ENCODE results near the gene THRB. TPM values are rescaled to one million over a fixed set of nuclear protein-coding genes. Genes with fewer than 3 reads are reported as not detected.
"Not testable (repeated sequence)": the region's sequence is repeated elsewhere in the genome, so short reads cannot be mapped to it uniquely, and the experiment has no call there.

The THRB gene
- total RNA-seq, 6 donors from 2014 or later: 5.5 to 15.2 (median 12.0) TPM

- no peaks in the 10 kb centered on the region for H3K4me1 ChIP-seq
- WGBS, 2 donors: 65 to 75% methylated on average over 2 of the region's 2 CpGs
- H3K27me3 ChIP-seq: no peaks in the 10 kb centered on the region
- no peak overlapping the region for H3K27ac ChIP-seq
- DNase-seq (no peak), ATAC-seq (ENCODE audit: low FRiP score in 2 of 2) (no peak)
- TF ChIP-seq POLR2A (IDR thresholded peaks at IDR 0.05) (no peak), POLR2AphosphoS5 (IDR thresholded peaks at IDR 0.05) (no peak), EP300 (IDR thresholded peaks at IDR 0.05) (no peak), CTCF (IDR thresholded peaks at IDR 0.05) (no peak)
- no peak overlapping the region for H3K4me3 ChIP-seq
- no peaks in the 10 kb centered on the region for H3K36me3 ChIP-seq
- no peaks in the 10 kb centered on the region for H3K9me3 ChIP-seq
Measured at GRCh38 chr3:24400015-24400414, 94.6 kb downstream of the THRB start.

- H3K9me3 ChIP-seq: no peaks in the 10 kb centered on the region
- ATAC-seq (ENCODE audit: low FRiP score in 2 of 2) (no peak), DNase-seq (no peak)
- H3K36me3 ChIP-seq: no peaks in the 10 kb centered on the region
- no peaks in the 10 kb centered on the region for H3K27me3 ChIP-seq
- TF ChIP-seq POLR2AphosphoS5 (IDR thresholded peaks at IDR 0.05): no peak
- 89 to 92% methylated on average over 3 of the region's 3 CpGs for WGBS, 2 donors
- H3K27ac ChIP-seq: no peak overlapping the region
- no peaks in the 10 kb centered on the region for H3K4me1 ChIP-seq
- H3K4me3 ChIP-seq: no peak overlapping the region
Measured at GRCh38 chr3:24399614-24400013, 95.0 kb downstream of the THRB start.

- not testable (repeated sequence) for H3K27me3 ChIP-seq; H3K4me3 ChIP-seq; ATAC-seq (ENCODE audit: low FRiP score in 2 of 2); H3K27ac ChIP-seq; H3K9me3 ChIP-seq; H3K36me3 ChIP-seq; H3K4me1 ChIP-seq; DNase-seq
- 76 to 92% methylated on average over 4 of the region's 5 CpGs for WGBS, 2 donors
Measured at GRCh38 chr3:24398712-24399111, 95.9 kb downstream of the THRB start.

GRCh38 chr3:24396338-24396737, 98.3 kb downstream of the THRB start:
- no peaks in the 10 kb centered on the region for H3K36me3 ChIP-seq
- H3K27me3 ChIP-seq: no peaks in the 10 kb centered on the region
- TF ChIP-seq CTCF (IDR thresholded peaks at IDR 0.05) (no peak), EP300 (IDR thresholded peaks at IDR 0.05) (no peak), POLR2AphosphoS5 (IDR thresholded peaks at IDR 0.05) (no peak), POLR2A (IDR thresholded peaks at IDR 0.05) (no peak)
- no peak overlapping the region for H3K4me3 ChIP-seq
- DNase-seq (no peak), ATAC-seq (ENCODE audit: low FRiP score in 2 of 2) (no peak)
- H3K27ac ChIP-seq: no peak overlapping the region
- no peaks in the 10 kb centered on the region for H3K4me1 ChIP-seq
- no peaks in the 10 kb centered on the region for H3K9me3 ChIP-seq
- WGBS, 2 donors: 73 to 74% methylated on average over 4 of the region's 4 CpGs

- H3K27me3 ChIP-seq: no peaks in the 10 kb centered on the region
- no peaks in the 10 kb centered on the region for H3K9me3 ChIP-seq
- H3K27ac ChIP-seq: no peak overlapping the region
- ATAC-seq (ENCODE audit: low FRiP score in 2 of 2): no peak
- TF ChIP-seq EP300 (IDR thresholded peaks at IDR 0.05) (no peak), POLR2A (IDR thresholded peaks at IDR 0.05) (no peak), POLR2AphosphoS5 (IDR thresholded peaks at IDR 0.05) (no peak), CTCF (IDR thresholded peaks at IDR 0.05) (no peak)
- no peak for DNase-seq
- H3K4me1 ChIP-seq: peaks cover 0 to 3% (median 0%) of the 10 kb centered on the region in 4 donors
- WGBS, 2 donors: 86 to 88% methylated on average over 2 of the region's 2 CpGs
- H3K36me3 ChIP-seq: no peaks in the 10 kb centered on the region
- no peak overlapping the region for H3K4me3 ChIP-seq
Measured at GRCh38 chr3:24394754-24395153, 99.9 kb downstream of the THRB start.

GRCh38 chr3:24393316-24393715, 101.3 kb downstream of the THRB start:
- H3K27ac ChIP-seq: no peak overlapping the region

More at GRCh38 chr3:24393316-24393715, 101.3 kb downstream of the THRB start:
- Histone ChIP-seq H3K4me3 (no peak overlapping the region), H3K4me1 (peaks cover 0 to 6% (median 3%) of the 10 kb centered on the region in 4 donors), H3K9me3 (no peaks in the 10 kb centered on the region), H3K36me3 (no peaks in the 10 kb centered on the region), H3K27me3 (no peaks in the 10 kb centered on the region)
- 58 to 77% methylated on average over 3 of the region's 3 CpGs for WGBS, 2 donors
- DNase-seq (no peak), ATAC-seq (ENCODE audit: low FRiP score in 2 of 2) (no peak)
- TF ChIP-seq POLR2AphosphoS5 (IDR thresholded peaks at IDR 0.05) (no peak), POLR2A (IDR thresholded peaks at IDR 0.05) (no peak), EP300 (IDR thresholded peaks at IDR 0.05) (no peak), CTCF (IDR thresholded peaks at IDR 0.05) (no peak)

Measured in upper lobe of left lung (tissue), 6 donors.